Placental pericyte (primary cell): ENCODE measurements around the gene ATP6V0D1. TPM values are rescaled to one million over a fixed set of nuclear protein-coding genes. Genes with fewer than 3 reads are reported as not detected.

Source experiments
- small RNA-seq: library from RNA; depleted of rRNA; stranded (forward); fragments of <200 nt; gene quantifications from one replicate; pipeline ENCODE3, GENCODE V24; 2012; ENCODE audit warnings: low replicate concordance
- total RNA-seq: library from RNA; depleted of rRNA; stranded (reverse); fragments of >200 nt; gene quantifications from 2 replicates; pipeline ENCODE4 v1.2.3, GENCODE V29; 2012

Gene ATP6V0D1
- 149 and 198 TPM in 2 replicates for total RNA-seq

DNA sequence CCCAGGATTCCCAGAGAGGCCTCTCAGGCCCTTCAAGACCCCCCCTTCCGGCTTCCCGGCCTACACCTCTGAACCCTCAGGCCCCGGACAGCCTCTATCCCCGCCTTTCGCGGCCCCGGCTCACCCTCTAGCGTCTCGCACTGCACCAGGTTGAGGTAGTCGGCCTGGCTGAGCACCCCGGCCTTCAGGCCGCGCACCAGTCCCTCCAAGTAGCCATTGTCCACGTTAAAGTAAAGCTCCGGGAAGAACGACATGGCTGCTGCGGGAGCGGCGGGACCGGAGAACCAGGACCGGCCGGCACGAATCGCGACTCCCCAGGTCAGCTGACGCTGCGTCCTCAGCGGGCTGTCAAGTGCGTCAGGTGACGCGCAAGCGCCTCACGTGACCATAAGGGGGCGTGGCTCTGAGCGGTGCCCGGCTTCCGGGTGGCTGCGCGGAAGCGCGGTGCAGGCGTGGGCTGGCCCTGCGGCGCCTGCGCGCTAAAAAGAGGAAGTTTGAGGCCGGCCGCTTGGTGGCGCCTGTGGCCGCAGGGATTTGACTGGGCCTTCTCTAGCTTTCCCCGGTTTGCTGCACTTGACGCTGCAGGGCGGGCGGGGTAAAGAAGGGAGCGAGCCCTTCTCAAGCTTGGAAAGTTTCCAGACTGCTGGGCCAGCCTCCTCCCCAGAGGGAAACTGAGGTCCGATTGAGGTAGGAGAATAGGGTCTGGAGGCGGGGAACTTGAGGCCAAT, at the start of gene ATP6V0D1:
Gene ATP6V0D1 (minus strand): TSS at position 325 of the 728 bp plus-strand sequence. CDS start 71 bp downstream, at position 254.

GRCh38 chr16:67528222-67528869, 47.4 kb upstream of the ATP6V0D1 start, which contains the start of gene RIPOR1:
Gene RIPOR1, plus strand, starts transcription at chr16:67528829. Its CDS starts 9,618 bp downstream, at chr16:67538447.

DNA sequence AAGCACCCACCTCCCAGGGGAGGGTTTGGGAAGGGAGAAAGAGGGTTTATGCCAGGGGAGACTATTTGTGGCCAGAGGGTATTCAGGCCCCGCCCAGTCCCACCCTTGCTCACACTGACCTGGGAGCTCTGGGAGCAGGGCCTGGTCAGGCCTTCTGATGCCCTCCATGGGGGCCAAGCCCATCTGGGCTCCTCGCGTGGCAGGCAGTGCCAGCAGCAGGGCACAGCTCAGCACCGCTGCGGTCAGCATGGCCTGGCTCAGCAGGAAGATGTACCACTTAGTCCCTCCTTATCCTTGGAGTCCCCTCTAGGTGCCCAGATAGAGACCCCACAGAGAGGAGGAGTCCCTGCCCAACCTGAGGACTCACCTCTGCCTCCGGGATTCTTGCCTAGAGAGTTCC, 2.2 kb upstream of the ATP6V0D1 start, which contains the start of gene AGRP:
Gene AGRP (minus strand): TSS at position 398 of the 400 bp plus-strand sequence. CDS start 149 bp downstream, at position 249.

DNA sequence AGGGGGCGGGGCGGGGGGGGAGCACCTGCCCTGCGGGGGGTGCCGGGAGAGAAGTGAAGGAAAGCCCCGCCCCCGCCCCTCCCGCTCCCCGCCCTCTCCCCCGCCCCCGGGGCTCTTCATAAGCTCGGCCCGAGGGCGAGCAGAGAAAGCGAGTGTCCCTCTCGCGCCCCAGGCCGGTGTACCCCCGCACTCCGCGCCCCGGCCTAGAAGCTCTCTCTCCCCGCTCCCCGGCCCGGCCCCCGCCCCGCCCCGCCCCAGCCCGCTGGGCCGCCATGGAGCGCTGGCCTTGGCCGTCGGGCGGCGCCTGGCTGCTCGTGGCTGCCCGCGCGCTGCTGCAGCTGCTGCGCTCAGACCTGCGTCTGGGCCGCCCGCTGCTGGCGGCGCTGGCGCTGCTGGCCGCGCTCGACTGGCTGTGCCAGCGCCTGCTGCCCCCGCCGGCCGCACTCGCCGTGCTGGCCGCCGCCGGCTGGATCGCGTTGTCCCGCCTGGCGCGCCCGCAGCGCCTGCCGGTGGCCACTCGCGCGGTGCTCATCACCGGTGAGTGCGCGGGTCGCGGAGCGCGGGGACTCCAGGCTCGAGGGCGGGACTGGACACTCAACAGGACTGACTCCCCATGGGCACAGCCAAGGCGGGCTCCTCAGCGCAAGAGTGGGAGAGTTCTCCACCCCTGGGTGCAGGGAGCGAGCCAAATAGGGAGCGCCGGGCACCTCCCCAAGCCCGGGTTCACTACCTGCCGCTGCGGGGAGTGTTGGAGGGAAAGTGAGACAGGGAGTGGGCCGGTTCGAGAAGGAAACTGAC, 49.8 kb downstream of the ATP6V0D1 start, which contains the start of gene HSD11B2:
Gene HSD11B2 (plus strand): TSS at position 145 of the 798 bp plus-strand sequence. CDS start 128 bp downstream, at position 273.

DNA sequence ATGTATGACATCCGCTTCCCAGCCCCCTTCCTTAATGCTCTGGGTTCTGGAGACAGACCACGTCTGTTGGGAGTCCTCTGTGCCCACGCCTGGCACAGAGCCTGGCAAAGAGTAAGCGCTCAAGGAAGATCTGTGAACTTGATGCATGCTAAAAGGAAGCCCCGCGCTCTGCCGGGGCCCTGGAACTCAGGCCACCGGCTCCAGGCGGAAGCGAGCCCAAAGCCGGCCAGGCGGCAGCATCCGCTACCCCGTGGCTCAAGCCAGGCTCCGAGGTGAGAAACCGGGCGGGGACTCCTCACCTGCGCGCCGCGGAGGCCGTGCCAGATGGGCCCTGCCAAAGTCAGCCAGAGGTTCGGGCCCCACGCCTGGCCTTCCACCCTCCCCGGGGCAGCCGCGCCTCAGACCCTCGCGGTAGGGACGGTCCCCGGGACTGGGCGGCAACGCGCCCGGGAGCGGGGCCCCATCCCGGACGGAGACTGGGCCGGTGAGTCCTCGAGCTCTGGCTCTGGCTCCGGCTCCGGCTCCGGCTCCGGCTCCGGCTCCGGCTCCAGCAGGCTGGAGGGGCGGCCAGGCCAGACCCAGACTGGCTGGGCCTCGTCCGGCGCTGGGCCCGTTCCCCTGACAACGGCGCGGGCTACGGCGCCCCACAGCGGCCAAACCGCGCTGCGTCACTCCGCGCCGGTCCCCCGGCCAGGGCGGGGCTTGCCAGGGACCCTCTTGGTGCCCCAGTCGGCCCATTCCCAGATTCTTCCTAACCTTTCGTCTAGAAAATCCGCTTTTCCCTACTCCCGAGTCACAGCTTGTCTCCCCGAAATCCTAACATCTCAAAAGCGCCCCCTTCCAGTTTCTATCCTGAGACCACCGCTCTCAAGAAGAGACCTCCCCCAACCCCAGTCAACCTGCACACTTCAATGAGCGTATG, 64.8 kb downstream of the ATP6V0D1 start, which contains the start of gene ZDHHC1:
Gene ZDHHC1 (minus strand): TSS at position 606 of the 922 bp plus-strand sequence. CDS start 8,702 bp downstream, outside the sequence.

GRCh38 chr16:67393111-67393787, 87.7 kb downstream of the ATP6V0D1 start, which contains the start of gene TPPP3:
Gene TPPP3, minus strand, starts transcription at chr16:67393498. Its CDS starts 2,387 bp downstream, at chr16:67391111.

Small RNAs within 50 kb of the gene (small RNA-seq; reads per million reads assigned to genes)
- not detected for gene RNU1-123P

Other genes with a start within 250 kb of the ATP6V0D1 start
- gene FHOD1, start 233.7 kb downstream of the ATP6V0D1 start, total RNA-seq: 7.0 and 40.2 TPM in 2 replicates
- 1.1 and 1.6 TPM in 2 replicates for gene SLC9A5, start 232.2 kb downstream of the ATP6V0D1 start, total RNA-seq
- gene PLEKHG4, start 201.6 kb downstream of the ATP6V0D1 start, total RNA-seq: 6.6 and 21.0 TPM in 2 replicates
- gene KCTD19, start 154.4 kb downstream of the ATP6V0D1 start, total RNA-seq: under 0.01 TPM in 1 of 2 replicates, not detected in the other
- gene LRRC36, start 154.3 kb downstream of the ATP6V0D1 start, total RNA-seq: not detected in 2 replicates
- 0.88 and 1.1 TPM in 2 replicates for gene TPPP3, start 87.7 kb downstream of the ATP6V0D1 start, total RNA-seq
- gene ZDHHC1, start 64.7 kb downstream of the ATP6V0D1 start, total RNA-seq: 4.6 and 6.0 TPM in 2 replicates
- under 0.01 TPM in 1 of 2 replicates, not detected in the other for gene HSD11B2, start 50.0 kb downstream of the ATP6V0D1 start, total RNA-seq
- gene AGRP, start 2.4 kb upstream of the ATP6V0D1 start, total RNA-seq: not detected in 2 replicates
- 37.8 and 45.3 TPM in 2 replicates for gene RIPOR1, start 47.7 kb upstream of the ATP6V0D1 start, total RNA-seq
- 27.8 and 35.9 TPM in 2 replicates for gene CTCF, start 81.4 kb upstream of the ATP6V0D1 start, total RNA-seq
- 0.43 and 0.44 TPM in 2 replicates for gene CARMIL2, start 164.0 kb upstream of the ATP6V0D1 start, total RNA-seq
- 17.3 and 39.8 TPM in 2 replicates for gene ACD, start 179.1 kb upstream of the ATP6V0D1 start, total RNA-seq
- 1.3 and 1.5 TPM in 2 replicates for gene PARD6A, start 179.8 kb upstream of the ATP6V0D1 start, total RNA-seq
- 14.7 and 17.6 TPM in 2 replicates for gene ENKD1, start 185.6 kb upstream of the ATP6V0D1 start, total RNA-seq
- gene C16orf86, start 185.7 kb upstream of the ATP6V0D1 start, total RNA-seq: 2.3 and 3.5 TPM in 2 replicates
- 12.0 and 22.6 TPM in 2 replicates for gene GFOD2, start 238.2 kb upstream of the ATP6V0D1 start, total RNA-seq